GM19025 (cell line): ENCODE results near the gene NACC1.
"Not testable (repeated sequence)": the region's sequence is repeated elsewhere in the genome, so short reads cannot be mapped to it uniquely, and the experiment has no call there.

Source experiments
- ATAC-seq: cut with Tn5 transposase; IDR thresholded peaks from one replicate; pipeline ENCODE4 v1.9.1; 2021; ENCODE audit warnings: mild to moderate bottlenecking, low read depth, moderate library complexity; ENCODE audit not compliant: unreplicated experiment

Gene NACC1

GRCh38 chr19:13138171-13138915, 20.3 kb downstream of the NACC1 start:
- ATAC-seq = no peak

GRCh38 chr19:13138916-13139198, 20.8 kb downstream of the NACC1 start:
- ATAC-seq = no peak

GRCh38 chr19:13139633-13140311, 21.7 kb downstream of the NACC1 start:
- ATAC-seq = no peak

- no peak for ATAC-seq
Measured at GRCh38 chr19:13146763-13147563, 28.9 kb downstream of the NACC1 start.

- not testable (repeated sequence) for ATAC-seq
Measured at GRCh38 chr19:13149173-13149627, 31.1 kb downstream of the NACC1 start.

GRCh38 chr19:13149628-13150186, 31.6 kb downstream of the NACC1 start:
- ATAC-seq = peak; percentile 1

GRCh38 chr19:13150187-13150930, 32.3 kb downstream of the NACC1 start, which contains the start of the genes IER2 and STX10:
IER2 (plus strand) TSS chr19:13150411; CDS start chr19:13153187, 2,776 bp downstream.
STX10 (minus strand) TSS chr19:13150375; CDS start chr19:13150173, 202 bp downstream.
- ATAC-seq = peak; percentile 34

- ATAC-seq = no peak
Measured at GRCh38 chr19:13150931-13151604, 33.0 kb downstream of the NACC1 start.

- ATAC-seq = peak; percentile 42
Measured at GRCh38 chr19:13151605-13152355, 33.7 kb downstream of the NACC1 start.

GRCh38 chr19:13152356-13152973, 34.4 kb downstream of the NACC1 start:
- no peak for ATAC-seq

- ATAC-seq = no peak
Measured at GRCh38 chr19:13152974-13153568, 35.0 kb downstream of the NACC1 start.

- ATAC-seq = no peak
Measured at GRCh38 chr19:13153569-13154240, 35.6 kb downstream of the NACC1 start.

- no peak for ATAC-seq
Measured at GRCh38 chr19:13154241-13154778, 36.2 kb downstream of the NACC1 start.

- no peak for ATAC-seq
Measured at GRCh38 chr19:13154911-13155471, 36.9 kb downstream of the NACC1 start.

GRCh38 chr19:13155472-13156359, 37.7 kb downstream of the NACC1 start:
- ATAC-seq = no peak

GRCh38 chr19:13159713-13160112, 41.6 kb downstream of the NACC1 start:
- no peak for ATAC-seq
